ENCODE results near the gene SMARCA2. TPM values are rescaled to one million over a fixed set of nuclear protein-coding genes. Genes with fewer than 3 reads are reported as not detected.

SMARCA2 gene
- total RNA-seq, 4 donors from 2014 or later = 84.8 to 164 (median 91.6) TPM

DNA sequence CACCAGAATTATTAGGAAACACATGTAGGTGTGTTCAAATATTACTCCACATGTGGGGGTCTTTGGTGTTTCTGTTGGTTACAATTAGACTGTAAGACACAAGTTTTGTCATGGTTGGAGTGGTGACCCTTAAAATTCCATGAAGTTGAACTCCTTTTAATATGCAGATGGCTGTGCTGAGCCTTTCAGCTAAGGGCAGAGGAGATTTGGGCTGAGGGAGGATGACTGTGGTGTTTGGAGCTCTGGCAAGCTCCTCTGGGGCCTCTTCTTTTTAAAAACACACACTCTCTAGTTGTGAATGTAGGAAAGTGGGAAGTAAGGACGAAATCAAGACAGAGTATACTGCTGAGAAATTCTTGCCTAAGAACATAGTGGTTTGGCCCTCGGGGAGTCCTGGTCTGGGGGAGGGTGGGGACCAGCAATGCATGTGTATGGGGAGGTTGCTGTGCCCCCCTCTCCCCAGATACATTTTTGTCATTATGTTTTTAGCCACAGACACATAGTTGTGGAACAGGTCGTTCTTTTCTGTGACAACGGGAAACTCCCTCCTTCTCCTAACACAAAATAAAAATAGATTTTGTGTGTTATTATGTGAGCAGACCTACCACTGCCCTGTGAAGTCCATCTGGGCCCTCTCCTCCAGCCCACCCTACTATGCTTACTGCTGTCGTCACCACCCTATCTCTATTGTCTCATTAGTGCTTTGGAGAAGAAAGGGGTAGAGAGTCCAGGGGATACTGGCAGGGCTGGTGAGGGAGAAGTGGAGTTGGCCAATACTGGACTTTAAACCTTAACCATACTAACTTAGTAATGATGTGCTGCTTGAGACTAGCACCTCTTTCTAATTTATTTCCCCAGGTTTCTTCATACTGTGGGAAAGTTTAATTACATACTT lies 10.0 kb downstream of the SMARCA2 start:
- TF ChIP-seq, protein P1, sequence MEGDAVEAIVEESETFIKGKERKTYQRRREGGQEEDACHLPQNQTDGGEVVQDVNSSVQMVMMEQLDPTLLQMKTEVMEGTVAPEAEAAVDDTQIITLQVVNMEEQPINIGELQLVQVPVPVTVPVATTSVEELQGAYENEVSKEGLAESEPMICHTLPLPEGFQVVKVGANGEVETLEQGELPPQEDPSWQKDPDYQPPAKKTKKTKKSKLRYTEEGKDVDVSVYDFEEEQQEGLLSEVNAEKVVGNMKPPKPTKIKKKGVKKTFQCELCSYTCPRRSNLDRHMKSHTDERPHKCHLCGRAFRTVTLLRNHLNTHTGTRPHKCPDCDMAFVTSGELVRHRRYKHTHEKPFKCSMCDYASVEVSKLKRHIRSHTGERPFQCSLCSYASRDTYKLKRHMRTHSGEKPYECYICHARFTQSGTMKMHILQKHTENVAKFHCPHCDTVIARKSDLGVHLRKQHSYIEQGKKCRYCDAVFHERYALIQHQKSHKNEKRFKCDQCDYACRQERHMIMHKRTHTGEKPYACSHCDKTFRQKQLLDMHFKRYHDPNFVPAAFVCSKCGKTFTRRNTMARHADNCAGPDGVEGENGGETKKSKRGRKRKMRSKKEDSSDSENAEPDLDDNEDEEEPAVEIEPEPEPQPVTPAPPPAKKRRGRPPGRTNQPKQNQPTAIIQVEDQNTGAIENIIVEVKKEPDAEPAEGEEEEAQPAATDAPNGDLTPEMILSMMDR (IDR thresholded peaks at IDR 0.05) = no peak
- ATAC-seq (ENCODE audit: low FRiP score) (no peak), DNase-seq (ENCODE audit: low spot score) (no peak)

DNA sequence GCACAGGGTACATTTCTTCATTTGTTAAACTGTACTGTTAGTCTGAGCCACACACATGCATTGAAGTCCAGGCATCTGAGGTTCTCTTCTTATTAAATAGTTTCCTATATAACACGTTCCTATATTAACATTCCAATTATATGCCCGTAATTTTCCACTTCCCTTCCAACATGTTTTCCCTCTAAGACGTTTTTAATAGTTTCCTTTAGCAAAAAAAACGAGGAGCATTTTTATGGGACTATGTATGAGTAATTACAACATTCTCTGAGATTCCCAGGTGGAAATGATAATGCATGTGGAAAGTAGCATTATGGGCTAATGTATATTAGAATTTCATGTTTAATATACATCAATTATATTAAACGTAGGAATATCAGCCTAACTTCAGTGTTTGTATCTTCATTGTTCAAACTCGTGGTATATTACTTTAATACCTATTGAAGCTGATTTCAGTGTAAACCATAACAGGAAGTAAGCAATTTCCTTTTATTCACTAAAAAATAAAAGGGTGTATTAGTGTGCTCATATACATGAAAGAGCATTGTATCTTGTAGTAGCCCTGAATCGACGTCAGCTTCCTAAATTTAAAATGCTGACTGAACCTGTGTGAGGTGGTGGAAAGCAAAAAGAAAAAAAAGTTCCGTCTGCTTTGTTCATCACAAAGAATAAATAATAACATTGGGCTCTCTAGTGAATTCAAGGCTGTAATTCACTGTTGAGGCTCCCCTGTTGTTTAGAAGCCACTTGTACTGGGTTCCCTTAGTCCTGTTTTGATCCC lies 11.3 kb downstream of the SMARCA2 start:
- ATAC-seq (ENCODE audit: low FRiP score) (no peak), DNase-seq (ENCODE audit: low spot score) (no peak)
- TF ChIP-seq, protein P1 (IDR thresholded peaks at IDR 0.05) = no peak

DNA sequence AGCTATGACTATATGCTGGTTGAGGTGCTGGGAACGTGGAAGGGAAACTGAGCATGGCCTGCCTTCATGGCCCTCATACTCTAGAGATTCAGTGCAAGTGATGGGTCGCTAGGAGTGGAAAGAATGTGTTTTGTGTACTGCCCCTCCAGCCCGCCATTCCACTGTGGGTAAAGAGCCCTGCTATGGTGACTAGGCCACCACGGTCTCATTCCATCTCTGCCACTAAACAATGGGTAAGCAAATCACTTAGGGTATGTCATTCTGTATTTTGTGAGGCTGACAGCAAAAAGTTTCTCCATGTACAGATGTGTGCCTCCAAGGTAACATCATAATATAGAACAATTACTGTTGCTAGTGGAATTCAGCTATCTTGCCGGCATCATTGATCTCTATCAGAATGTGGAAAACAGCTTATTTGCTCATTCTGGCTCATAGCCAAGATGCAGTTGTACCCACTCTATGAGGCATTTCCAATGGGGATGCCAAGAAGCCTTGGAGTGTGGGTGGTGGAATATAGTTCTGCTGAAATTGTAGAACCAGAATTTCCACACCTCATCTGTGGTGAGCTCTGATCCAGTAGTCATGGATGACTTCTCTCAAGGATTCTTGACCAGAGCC lies 12.5 kb downstream of the SMARCA2 start:
- DNase-seq (ENCODE audit: low spot score) = no peak
- TF ChIP-seq, protein P1 (IDR thresholded peaks at IDR 0.05) = no peak
- no peak for ATAC-seq (ENCODE audit: low FRiP score)

DNA sequence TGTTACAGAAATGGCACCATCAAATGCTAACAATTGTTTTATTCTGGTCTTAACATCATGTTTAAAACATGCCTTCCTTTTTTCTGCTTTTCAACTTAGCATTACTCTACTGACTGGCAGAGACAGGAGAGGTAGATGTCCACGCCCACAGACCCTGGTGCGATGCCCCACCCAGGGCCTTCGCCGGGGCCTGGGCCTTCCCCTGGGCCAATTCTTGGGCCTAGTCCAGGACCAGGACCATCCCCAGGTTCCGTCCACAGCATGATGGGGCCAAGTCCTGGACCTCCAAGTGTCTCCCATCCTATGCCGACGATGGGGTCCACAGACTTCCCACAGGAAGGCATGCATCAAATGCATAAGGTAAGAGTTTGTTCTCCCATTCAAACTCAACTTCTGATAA lies 13.7 kb downstream of the SMARCA2 start:
- DNase-seq (ENCODE audit: low spot score) (no peak), ATAC-seq (ENCODE audit: low FRiP score) (no peak)
- TF ChIP-seq, protein P1 (IDR thresholded peaks at IDR 0.05) = no peak

DNA sequence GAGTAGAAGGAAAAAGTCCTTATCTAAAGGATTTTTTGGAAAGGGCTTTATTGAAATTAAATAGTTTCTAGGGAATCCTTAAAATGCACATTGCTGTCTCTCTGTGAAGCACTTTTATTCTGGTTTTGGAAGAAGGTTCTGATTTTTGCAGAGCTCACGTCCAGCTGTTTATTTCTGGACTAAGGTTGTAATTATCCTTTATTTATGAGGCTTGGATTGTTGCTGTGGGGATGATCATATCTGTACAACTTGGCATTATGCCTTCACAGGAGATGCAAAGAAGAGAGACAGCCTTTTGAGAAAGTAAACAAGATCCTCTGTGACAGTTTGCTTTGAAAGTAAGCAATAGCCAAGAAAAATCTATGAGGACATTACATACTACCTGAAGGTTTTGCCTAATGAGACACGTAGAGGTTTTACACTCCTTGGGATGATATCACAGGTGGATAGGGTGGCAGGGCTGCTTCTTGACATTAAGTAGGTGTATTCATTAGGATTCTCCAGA lies 14.6 kb downstream of the SMARCA2 start:
- DNase-seq (ENCODE audit: low spot score) = no peak
- TF ChIP-seq, protein P1 (IDR thresholded peaks at IDR 0.05) = no peak
- ATAC-seq (ENCODE audit: low FRiP score) = no peak

DNA sequence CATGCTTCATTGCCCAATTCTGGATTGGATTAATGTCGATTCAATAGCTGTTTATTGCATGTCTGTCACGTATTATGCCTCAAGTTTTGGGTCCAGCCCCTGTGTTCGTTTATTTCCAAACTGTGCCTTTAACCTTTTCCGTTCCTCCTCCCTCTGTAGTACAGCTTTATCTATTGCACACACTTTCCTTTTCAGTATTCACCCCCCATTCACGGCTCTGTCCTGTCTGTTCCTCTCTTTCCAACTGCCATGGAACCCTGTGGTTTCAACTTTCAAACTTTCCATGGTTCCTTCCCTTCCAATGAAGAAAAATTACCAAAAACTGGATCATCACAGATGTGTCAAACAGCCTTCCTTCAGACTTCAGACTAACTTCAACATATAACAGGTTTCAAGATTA lies 17.1 kb downstream of the SMARCA2 start:
- DNase-seq (ENCODE audit: low spot score) (no peak), ATAC-seq (ENCODE audit: low FRiP score) (no peak)
- TF ChIP-seq, protein P1 (IDR thresholded peaks at IDR 0.05) = no peak

All from omental fat pad (tissue), 4 donors.